Measurements from ENCODE around the gene STXBP4. TPM values are rescaled to one million over a fixed set of nuclear protein-coding genes. Genes with fewer than 3 reads are reported as not detected.

The STXBP4 gene
- polyA plus RNA-seq, 1 of the 3 experiments (the other 2 are of a cell fraction) = 2.8 TPM

DNA sequence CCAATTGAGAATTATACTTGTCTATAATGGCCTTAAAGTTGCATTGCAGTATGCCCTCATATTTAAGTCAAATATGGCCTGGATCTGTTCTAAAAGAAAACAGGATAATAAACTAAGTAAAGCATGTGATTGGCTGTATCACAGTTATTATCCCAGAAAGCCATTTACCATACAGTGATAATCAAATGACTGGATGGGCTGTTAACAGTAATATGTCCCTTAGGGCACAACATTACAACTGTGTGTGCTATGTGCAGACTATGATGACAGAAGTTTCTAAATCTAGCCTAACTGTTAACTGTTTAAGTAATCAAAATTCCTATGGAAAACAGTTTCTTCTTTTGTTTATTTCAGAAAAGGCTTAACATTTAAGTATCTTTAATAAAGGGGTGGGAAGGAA lies 145.7 kb downstream of the STXBP4 start (continued):
- TF ChIP-seq, protein P1, sequence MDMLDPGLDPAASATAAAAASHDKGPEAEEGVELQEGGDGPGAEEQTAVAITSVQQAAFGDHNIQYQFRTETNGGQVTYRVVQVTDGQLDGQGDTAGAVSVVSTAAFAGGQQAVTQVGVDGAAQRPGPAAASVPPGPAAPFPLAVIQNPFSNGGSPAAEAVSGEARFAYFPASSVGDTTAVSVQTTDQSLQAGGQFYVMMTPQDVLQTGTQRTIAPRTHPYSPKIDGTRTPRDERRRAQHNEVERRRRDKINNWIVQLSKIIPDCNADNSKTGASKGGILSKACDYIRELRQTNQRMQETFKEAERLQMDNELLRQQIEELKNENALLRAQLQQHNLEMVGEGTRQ (IDR thresholded peaks at IDR 0.05; ENCODE audit: borderline replicate concordance, low read depth, low read length) = no peak
- TF ChIP-seq TAF1 (IDR thresholded peaks at IDR 0.05; ENCODE audit: borderline replicate concordance, low read depth, low read length) (no peak), POLR2AphosphoS5 (IDR thresholded peaks at IDR 0.05; ENCODE audit: low read depth, low read length) (no peak), GATA2 (CRISPR knock-in tag; IDR thresholded peaks at IDR 0.05) (peak; percentile 77), RAD21 (IDR thresholded peaks at IDR 0.05; ENCODE audit: low read length) (peak; percentile 6), TCF12 (IDR thresholded peaks at IDR 0.05) (no peak), MEF2A (IDR thresholded peaks at IDR 0.05; ENCODE audit: borderline replicate concordance, low read depth) (no peak), MXI1 (IDR thresholded peaks at IDR 0.05; ENCODE audit: low read depth, low read length) (no peak), SMC3 (IDR thresholded peaks at IDR 0.05; ENCODE audit: low read depth, low read length) (no peak), FOXM1 (IDR thresholded peaks at IDR 0.05; ENCODE audit: low read depth) (no peak), ELF1 (IDR thresholded peaks at IDR 0.05) (no peak), FOXJ3 (CRISPR knock-in tag; IDR thresholded peaks at IDR 0.05) (peak; percentile 76; the same call in 1 of the 2 replicates), SIN3A (IDR thresholded peaks at IDR 0.05; ENCODE audit: borderline replicate concordance, low read depth, low read length) (no peak), GABPA (IDR thresholded peaks at IDR 0.05; ENCODE audit: low read depth) (no peak), CHD2 (IDR thresholded peaks at IDR 0.05; ENCODE audit: low read length, partially characterized antibody) (peak; percentile 50)
- TF ChIP-seq, protein P2, sequence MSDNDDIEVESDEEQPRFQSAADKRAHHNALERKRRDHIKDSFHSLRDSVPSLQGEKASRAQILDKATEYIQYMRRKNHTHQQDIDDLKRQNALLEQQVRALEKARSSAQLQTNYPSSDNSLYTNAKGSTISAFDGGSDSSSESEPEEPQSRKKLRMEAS (IDR thresholded peaks at IDR 0.05; ENCODE audit: low read depth) = no peak
- TF ChIP-seq, protein P3, sequence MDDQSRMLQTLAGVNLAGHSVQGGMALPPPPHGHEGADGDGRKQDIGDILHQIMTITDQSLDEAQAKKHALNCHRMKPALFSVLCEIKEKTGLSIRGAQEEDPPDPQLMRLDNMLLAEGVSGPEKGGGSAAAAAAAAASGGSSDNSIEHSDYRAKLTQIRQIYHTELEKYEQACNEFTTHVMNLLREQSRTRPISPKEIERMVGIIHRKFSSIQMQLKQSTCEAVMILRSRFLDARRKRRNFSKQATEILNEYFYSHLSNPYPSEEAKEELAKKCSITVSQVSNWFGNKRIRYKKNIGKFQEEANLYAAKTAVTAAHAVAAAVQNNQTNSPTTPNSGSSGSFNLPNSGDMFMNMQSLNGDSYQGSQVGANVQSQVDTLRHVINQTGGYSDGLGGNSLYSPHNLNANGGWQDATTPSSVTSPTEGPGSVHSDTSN (IDR thresholded peaks at IDR 0.05) = no peak

DNA sequence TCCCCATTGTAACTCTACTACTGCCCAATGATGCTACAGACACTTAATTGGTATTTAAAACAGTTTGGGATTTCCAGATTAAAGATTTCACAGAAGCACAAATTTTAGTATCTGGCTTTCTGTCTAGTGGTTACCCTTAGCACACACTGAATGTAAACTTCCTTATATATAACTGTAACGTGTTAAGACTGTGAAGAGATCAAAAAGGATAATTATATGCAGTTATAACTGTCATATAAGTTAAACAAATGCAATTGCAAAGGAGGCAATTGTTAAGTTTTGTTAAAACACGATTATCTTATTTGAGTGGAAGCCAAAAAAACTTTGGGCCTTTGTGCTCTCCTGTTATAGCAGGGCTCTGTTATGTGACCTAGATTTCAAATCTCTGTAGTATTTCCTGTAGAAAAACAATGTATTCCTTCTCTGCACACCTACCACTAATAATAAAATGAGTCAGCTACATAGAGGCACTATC lies 147.9 kb downstream of the STXBP4 start:
- no peak for DNase-seq
- Histone ChIP-seq H3K4me1 (ENCODE audit: control insufficient read depth in 1 of 2, insufficient read depth in 2 of 2, low read depth in 1 of 2, low read length in 1 of 2) (peaks cover 3 to 13% of the 10 kb centered on the region in 2 experiments; a peak in 2 of 4 replicates), H3K36me3 (replicated peaks in 1 of 2; ENCODE audit: control insufficient read depth in 1 of 2, insufficient read depth in 2 of 2, low read length in 1 of 2) (peaks cover 0 to 2% of the 10 kb centered on the region in 2 experiments), H3K4me2 (no peak overlapping the region), H3K27me3 (ENCODE audit: insufficient read depth) (no peaks in the 10 kb centered on the region), H3K27ac (ENCODE audit: low read depth in 2 of 2, low read length in 1 of 2) (peak overlapping the region in 1 of 2 experiments; percentile 47; a peak in 1 of 4 replicates), H3K9me2 (no peaks in the 10 kb centered on the region), H3F3A (replicated peaks; ENCODE audit: insufficient read depth) (no peaks in the 10 kb centered on the region), H3K79me2 (ENCODE audit: insufficient read depth) (no peaks in the 10 kb centered on the region), H2AFZ (ENCODE audit: low read depth) (no peak overlapping the region), H3K9me3 (no peaks in the 10 kb centered on the region), H3K9ac (no peak overlapping the region), H3K4me3 (ENCODE audit: low read depth in 2 of 2, low read length in 1 of 2) (no peak overlapping the region), H4K20me1 (ENCODE audit: insufficient read depth) (no peaks in the 10 kb centered on the region)
- CTCF ChIA-PET = no interaction called here
- POLR2A ChIA-PET = no interaction called here
- 37% methylated on average over 2 of the region's 2 CpGs for WGBS (ENCODE audit: low lambda C conversion rate)
- TF ChIP-seq CHD2 (IDR thresholded peaks at IDR 0.05; ENCODE audit: low read length, partially characterized antibody) (no peak), TEAD4 (IDR thresholded peaks at IDR 0.05; ENCODE audit: borderline replicate concordance, insufficient read depth) (no peak), MXI1 (IDR thresholded peaks at IDR 0.05; ENCODE audit: low read depth, low read length) (no peak), JUND (IDR thresholded peaks at IDR 0.05) (no peak), POLR2AphosphoS5 (IDR thresholded peaks at IDR 0.05; ENCODE audit: low read depth, low read length) (no peak), ELF1 (IDR thresholded peaks at IDR 0.05) (no peak), YY1 (IDR thresholded peaks at IDR 0.05; ENCODE audit: low read depth) (no peak), SIN3A (IDR thresholded peaks at IDR 0.05; ENCODE audit: borderline replicate concordance, low read depth, low read length) (no peak), GATA2 (CRISPR knock-in tag; IDR thresholded peaks at IDR 0.05) (no peak), EZH2phosphoT487 (IDR thresholded peaks at IDR 0.05; ENCODE audit: borderline replicate concordance, low read depth) (no peak), NFIC (IDR thresholded peaks at IDR 0.05; ENCODE audit: borderline replicate concordance) (no peak), FOXM1 (IDR thresholded peaks at IDR 0.05; ENCODE audit: low read depth) (no peak)
- TF ChIP-seq, protein P4, sequence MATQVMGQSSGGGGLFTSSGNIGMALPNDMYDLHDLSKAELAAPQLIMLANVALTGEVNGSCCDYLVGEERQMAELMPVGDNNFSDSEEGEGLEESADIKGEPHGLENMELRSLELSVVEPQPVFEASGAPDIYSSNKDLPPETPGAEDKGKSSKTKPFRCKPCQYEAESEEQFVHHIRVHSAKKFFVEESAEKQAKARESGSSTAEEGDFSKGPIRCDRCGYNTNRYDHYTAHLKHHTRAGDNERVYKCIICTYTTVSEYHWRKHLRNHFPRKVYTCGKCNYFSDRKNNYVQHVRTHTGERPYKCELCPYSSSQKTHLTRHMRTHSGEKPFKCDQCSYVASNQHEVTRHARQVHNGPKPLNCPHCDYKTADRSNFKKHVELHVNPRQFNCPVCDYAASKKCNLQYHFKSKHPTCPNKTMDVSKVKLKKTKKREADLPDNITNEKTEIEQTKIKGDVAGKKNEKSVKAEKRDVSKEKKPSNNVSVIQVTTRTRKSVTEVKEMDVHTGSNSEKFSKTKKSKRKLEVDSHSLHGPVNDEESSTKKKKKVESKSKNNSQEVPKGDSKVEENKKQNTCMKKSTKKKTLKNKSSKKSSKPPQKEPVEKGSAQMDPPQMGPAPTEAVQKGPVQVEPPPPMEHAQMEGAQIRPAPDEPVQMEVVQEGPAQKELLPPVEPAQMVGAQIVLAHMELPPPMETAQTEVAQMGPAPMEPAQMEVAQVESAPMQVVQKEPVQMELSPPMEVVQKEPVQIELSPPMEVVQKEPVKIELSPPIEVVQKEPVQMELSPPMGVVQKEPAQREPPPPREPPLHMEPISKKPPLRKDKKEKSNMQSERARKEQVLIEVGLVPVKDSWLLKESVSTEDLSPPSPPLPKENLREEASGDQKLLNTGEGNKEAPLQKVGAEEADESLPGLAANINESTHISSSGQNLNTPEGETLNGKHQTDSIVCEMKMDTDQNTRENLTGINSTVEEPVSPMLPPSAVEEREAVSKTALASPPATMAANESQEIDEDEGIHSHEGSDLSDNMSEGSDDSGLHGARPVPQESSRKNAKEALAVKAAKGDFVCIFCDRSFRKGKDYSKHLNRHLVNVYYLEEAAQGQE (IDR thresholded peaks at IDR 0.05; ENCODE audit: low read depth, low read length) = no peak
- TF ChIP-seq, protein P2 (IDR thresholded peaks at IDR 0.05; ENCODE audit: low read depth) = no peak
- TF ChIP-seq, protein P1 (IDR thresholded peaks at IDR 0.05; ENCODE audit: borderline replicate concordance, low read depth, low read length) = no peak
- TF ChIP-seq, protein P5, sequence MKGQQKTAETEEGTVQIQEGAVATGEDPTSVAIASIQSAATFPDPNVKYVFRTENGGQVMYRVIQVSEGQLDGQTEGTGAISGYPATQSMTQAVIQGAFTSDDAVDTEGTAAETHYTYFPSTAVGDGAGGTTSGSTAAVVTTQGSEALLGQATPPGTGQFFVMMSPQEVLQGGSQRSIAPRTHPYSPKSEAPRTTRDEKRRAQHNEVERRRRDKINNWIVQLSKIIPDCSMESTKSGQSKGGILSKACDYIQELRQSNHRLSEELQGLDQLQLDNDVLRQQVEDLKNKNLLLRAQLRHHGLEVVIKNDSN (IDR thresholded peaks at IDR 0.05; ENCODE audit: borderline replicate concordance, low read depth) = no peak
